ENCODE data around the gene TMEM218.

The TMEM218 gene

GRCh38 chr11:125049164-125049792 lies 62.1 kb downstream of the TMEM218 start:
- no peak for DNase-seq

Measured in CD4-positive, alpha-beta T cell treated with Interleukin-17A for 1 hour (primary cell).